Measurements from ENCODE around the gene CLUH. TPM values are rescaled to one million over a fixed set of nuclear protein-coding genes. Genes with fewer than 3 reads are reported as not detected.
A peak's percentile ranks its signal among the peaks of the same experiment; 100 is the strongest.

Gene CLUH
- total RNA-seq, 2 donors from 2014 or later: 56.9 to 93.2 TPM

DNA sequence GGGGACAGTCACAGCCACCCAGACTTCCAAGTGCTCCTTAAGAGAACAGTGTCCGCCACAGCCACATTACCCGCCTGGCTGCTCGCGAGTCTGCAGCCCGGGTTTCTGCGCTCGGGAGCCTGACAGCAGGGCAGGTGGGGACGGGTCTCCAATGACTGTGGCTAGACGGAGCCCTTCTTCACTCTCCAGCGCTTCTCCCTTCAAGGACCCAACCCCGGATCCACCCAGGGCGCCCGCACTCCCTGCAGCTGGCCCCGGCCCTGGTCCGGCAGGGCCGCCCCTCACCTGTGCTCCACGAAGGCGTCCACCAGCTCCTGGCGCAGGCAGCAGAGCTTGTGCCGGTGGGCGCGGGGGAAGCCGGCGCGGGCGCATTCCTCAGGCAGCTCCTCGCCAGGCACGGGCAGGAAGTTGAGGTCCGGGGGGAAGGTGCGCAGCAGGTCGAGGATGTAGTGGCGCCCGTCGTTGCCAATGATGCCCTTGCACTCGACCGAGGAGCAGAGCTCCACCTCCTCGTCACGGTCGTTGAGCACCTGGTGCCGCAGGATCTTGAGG, 13.9 kb downstream of the CLUH start:
- no peaks in the 10 kb centered on the region for H3K36me3 Mint-ChIP-seq
- DNase-seq (ENCODE audit: low spot score in 2 of 2) (peak in 1 of 2 donors; percentile 48), ATAC-seq (no peak)
- H3K9me3 Mint-ChIP-seq: no peaks in the 10 kb centered on the region
- no peak overlapping the region for H3K27ac Mint-ChIP-seq

DNA sequence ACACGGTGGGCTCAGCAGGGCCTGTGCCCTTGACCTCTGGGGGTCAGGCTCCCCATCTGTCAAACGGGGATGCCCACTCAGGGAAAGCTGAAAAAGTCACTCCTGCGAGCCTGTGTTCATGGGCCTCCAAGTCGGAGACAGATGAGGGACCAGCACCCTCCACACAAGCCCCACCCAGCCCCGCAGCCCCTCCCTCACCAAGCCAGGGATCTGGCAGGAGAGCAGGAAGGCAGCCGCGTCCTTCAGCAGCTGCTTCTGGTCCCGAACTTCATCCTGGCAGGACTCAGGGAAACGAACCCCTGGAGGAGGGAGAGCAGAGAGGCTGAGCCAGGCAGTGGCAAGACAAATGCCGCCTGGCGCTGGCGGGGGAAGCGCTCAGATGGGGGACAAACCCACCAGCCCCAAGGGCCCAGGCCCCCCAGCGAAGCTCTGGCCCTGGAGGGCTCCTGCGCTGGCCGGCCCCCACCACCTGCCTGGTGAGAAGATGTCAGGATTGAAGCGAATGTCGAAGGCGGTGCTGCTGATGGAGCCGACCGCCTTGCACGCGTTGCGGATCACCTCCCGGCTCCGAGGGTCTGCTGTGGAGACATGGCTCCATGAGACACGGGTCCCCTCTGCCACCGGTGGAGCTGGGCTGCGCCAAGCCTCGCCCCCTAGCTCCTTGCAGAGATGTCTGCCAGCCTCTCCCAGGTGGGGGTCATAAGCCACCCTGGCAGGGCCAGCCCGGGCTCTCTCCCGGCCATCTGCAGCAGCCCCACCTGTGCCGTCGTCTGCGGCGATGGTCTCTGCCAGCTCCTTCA, 15.4 kb downstream of the CLUH start:
- Mint-ChIP-seq H3K27ac (no peak overlapping the region), H3K9me3 (no peaks in the 10 kb centered on the region), H3K36me3 (no peaks in the 10 kb centered on the region)
- ATAC-seq (no peak), DNase-seq (ENCODE audit: low spot score in 2 of 2) (peak in 1 of 2 donors; percentile 39)

DNA sequence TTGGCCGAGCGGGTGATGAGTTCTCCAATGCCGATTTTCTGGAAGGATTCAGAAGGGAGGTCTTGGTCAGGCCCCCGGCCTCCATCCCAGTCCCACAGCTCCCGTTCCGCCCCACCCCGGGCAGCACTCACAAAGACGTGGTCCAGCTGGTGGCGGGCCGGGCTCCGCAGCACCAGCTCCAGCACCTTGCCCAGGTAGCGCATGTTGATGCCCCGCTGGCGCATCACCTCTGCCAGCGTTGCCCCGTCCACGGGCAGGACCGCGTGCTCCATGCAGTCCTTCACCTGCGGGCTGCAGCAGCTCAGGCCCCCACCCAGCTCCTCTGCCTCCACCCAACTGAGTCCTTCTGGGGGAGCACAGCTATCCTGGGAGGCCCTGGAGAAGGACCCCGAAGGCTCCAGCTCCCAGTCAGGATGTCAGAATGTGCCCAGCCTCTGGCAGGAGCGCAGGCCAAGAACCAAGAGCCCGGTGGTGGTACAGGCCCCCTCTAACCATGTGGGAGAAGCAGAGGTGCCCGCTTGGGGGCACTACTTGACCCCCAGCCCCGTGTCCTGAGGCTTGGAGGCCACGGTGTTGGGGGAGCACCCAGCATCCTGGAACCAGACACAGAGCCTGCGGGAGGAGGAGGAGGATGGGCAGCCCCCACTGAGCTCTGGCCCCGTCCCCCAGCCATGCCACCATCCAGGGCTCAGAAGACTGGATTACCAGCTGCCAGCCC, 16.2 kb downstream of the CLUH start:
- peak in 1 of 2 donors; percentile 50 for DNase-seq (ENCODE audit: low spot score in 2 of 2)
- no peak for ATAC-seq
- Mint-ChIP-seq H3K36me3 (no peaks in the 10 kb centered on the region), H3K27ac (no peak overlapping the region), H3K9me3 (no peaks in the 10 kb centered on the region)

DNA sequence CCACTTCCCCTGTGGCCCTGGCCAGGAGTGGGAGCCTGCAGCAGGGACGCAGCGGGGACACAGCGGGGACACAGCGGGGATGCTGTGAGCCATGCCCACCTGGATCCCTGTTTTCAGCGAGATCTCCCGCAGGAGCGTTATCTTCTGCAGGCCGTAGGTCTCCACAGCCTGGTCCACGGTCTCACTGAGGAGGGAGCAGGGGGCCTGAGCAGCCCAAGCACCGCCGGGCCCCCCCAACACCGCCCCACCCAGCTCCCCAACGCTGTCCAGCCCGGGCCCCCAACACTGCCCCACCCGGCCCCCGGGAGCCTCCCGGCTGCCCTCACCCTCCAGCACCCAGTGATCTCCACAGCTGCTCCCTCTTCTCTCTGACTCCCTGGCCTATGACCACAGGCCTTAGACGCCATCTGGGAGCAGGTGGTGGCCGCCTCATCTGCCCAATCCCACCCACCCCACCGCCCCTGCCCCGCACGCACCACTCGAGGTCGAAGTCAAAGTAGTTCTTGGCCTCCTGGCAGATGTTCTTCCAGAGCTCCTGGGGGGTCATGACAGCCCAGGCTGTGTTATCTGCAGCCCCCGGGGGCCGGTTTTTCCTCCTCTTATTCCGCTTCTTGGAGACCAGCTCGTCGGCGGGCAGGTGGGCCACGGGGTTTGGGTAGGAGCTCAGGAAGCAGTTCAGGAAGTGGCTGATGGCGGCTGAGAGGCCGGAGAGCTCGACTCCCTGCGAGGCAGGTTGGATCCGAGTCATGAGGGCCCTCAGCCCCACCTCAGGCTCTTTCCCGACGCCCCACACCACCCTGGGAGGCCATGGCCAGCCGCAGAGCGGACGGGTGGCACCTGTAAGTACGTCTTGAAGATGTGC, 17.0 kb downstream of the CLUH start:
- DNase-seq (ENCODE audit: low spot score in 2 of 2) (peak in 1 of 2 donors; percentile 51), ATAC-seq (peak in 1 of 2 donors; percentile 12)
- Mint-ChIP-seq H3K9me3 (no peaks in the 10 kb centered on the region), H3K36me3 (no peaks in the 10 kb centered on the region), H3K27ac (no peak overlapping the region)

DNA sequence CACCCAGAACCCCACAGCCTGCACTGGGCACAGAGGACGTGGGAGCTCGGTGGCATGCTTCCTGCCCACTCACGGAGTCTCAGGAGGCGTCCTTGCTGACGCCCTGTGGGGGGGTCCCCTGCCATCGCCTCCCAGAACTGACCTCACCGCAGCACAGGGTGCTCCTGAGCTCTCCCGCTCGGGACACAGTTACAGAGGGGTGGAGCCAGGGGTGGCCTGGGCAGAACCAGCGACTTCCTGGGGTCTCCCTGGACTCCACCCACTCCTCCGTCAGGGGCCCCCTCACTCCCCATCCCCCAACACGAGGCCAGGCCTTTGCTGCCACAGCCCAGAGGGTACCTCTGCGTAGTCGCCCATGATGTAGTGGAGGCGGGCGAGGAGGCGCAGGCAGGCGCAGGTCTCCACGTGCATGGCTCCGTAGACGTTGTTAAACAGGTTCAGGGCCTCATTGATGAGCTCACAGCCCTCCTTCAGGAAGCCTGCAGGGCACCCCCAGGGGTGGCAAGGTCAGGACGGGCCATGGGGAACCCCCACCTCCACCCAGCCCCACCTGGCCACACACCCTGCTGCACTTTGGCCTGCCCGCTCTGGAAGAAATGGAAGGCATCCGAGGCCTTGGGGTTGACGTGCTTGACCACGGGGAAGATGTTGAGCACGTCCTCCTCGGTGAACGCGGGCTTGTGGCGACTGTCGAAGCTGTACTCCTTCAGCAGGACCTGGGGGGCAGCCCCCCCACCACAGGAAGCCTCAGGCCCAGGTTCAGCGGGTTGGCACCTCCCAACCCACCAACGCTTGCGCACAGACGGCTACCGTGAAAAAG, 17.8 kb downstream of the CLUH start:
- ATAC-seq (peak; percentile 7 to 14), DNase-seq (ENCODE audit: low spot score in 2 of 2) (peak in 1 of 2 donors; percentile 52)
- Mint-ChIP-seq H3K27ac (no peak overlapping the region), H3K36me3 (no peaks in the 10 kb centered on the region), H3K9me3 (no peaks in the 10 kb centered on the region)

DNA sequence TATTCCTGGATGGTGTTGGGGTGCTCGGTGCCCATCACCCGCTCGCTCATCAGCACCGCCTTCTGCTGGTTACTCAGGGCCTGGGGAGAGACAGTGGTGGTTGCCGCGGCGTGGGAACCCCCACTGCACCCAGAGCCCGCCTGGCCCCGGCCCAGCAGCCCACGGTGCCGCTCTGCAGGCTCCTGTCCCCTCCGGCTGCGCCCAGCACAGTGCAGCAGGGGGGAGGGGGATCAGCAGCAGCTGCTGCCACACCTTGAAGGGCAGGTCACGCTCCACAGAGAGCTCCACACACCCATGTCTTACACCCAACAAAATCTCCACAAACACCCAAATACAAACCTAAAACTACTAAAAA, 18.8 kb downstream of the CLUH start:
- ATAC-seq (peak in 1 of 2 donors; percentile 2), DNase-seq (ENCODE audit: low spot score in 2 of 2) (no peak)
- H3K9me3 Mint-ChIP-seq: no peaks in the 10 kb centered on the region
- no peak overlapping the region for H3K27ac Mint-ChIP-seq
- no peaks in the 10 kb centered on the region for H3K36me3 Mint-ChIP-seq

DNA sequence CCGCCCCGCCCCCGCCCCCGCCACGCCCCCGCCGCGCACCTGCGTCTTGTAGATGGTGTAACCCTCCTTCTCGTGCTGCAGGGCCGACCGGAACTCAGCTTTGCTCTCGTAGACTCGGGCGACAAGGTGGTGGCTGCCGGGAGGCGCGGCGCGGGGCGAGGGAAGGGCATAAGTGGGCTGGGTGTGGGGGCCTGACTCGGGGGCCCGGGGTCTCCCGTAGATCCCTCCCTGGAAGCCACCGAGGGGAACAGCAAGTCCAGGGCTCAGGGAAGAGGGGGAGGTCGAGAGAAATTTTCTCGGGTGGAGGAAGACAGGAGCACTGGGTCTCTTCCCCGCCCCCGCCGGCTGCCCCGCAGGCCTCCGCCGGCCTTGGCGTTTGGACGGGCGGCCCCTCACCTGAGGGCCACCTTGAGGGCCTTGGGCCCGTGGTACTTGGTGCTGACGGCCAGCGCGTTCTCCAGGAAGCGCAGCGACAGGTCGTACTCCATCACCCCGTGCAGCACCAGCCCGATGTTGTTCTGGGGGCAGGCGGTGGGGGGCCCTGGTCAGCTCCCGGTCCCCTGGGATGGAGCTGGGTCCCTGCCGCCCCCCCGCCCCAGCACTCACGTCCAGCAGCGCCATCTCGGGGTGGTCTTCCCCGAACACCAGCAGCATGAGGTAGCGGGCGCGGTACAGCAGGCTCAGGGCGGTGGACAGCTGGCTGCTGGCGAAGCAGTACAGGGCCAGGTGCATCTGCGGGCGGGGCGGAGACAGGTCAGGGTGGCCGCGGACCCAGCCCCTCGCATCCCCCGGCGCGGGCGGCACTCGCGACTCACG, 19.4 kb downstream of the CLUH start:
- H3K36me3 Mint-ChIP-seq: no peaks in the 10 kb centered on the region
- no peaks in the 10 kb centered on the region for H3K9me3 Mint-ChIP-seq
- peak in 1 of 2 donors; percentile 54 for DNase-seq (ENCODE audit: low spot score in 2 of 2)
- H3K27ac Mint-ChIP-seq: no peak overlapping the region
- peak in 1 of 2 donors; percentile 2 for ATAC-seq

DNA sequence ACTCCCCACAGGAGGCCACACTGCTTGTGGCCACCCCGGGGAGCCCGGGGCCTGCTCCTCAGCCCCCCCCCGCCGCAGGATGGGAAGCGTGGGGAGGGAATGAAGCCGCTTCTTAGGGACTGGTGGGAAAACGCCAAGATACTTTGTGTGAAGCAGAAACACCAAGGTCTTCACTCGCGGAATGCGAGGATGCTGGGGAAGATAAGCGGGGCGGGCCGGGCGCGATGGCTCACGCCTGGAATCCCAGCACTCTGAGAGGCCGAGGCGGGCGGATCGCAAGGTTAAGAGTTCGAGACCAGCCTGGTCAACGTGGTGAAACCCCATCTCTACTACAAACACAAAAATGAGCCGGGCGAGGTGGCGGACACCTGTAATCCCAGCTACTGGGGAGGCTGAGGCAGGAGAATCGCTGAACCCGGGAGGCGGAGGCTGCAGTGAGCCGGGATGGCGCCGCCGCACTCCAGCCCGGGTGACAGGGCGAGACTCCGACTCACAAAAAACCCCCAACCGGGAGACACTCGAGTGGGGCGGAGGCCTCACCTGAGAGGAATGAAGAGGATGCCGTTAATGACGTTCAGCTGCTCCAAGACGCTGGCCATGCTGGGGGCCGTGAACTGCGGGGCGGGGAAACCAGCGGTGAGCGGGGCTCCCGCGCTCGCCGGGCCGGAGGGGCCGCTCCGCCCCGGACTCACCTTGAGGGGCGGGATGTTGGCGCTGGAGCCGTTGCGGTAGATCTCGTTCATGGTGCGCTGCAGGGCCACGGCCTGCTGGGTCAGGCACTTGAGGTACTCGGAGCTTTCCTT, 20.3 kb downstream of the CLUH start:
- DNase-seq (ENCODE audit: low spot score in 2 of 2) (peak in 1 of 2 donors; percentile 47), ATAC-seq (no peak)
- Mint-ChIP-seq H3K36me3 (no peaks in the 10 kb centered on the region), H3K9me3 (no peaks in the 10 kb centered on the region), H3K27ac (peak overlapping the region in 1 of 2 donors; percentile 44)

DNA sequence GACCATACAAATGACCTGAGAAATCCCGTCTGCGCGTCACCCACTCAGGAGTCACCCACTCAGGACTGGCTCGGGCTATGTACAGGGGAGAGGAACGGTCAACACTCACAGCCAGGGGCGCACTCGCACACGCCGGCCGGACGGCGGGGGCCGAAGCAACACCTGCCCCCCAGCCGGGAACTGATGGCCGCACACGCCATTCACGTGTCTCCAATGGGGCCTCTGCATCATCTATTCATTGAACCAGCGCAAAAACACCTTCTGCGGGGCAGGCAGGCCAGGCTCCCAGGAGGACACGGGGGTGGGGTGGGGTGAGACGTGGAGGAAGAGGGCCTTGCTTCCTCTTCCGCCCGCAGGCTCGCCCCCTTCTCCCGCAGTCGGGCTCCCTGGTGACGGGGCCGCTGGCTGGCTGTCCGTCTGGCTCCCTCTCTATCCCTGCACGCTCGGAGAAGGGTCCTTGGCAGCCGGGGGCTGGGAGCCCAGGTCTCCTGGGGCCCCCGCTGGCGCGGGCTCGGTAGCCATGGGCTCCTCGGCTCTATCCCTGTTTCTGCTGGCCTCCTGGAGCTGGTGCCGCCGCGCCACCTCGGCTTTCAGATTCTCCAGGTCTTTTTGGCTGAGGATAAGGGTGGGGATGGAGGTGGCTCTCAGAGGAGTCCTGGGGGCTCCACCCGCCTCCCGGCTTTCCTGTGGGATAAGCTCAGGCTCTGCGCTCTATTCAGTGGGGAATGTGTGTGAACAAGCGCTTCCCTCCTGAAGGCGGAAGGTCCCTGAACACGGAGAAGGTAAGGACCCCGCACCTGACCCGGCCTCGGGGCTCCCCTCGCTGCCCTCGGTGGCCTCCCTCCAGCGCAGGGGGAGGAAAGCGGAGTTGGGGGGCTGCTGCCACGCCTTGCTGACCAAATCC, 21.1 kb downstream of the CLUH start:
- H3K9me3 Mint-ChIP-seq: no peaks in the 10 kb centered on the region
- ATAC-seq (no peak), DNase-seq (ENCODE audit: low spot score in 2 of 2) (peak in 1 of 2 donors; percentile 45)
- no peaks in the 10 kb centered on the region for H3K36me3 Mint-ChIP-seq
- H3K27ac Mint-ChIP-seq: peak overlapping the region in 1 of 2 donors; percentile 44

DNA sequence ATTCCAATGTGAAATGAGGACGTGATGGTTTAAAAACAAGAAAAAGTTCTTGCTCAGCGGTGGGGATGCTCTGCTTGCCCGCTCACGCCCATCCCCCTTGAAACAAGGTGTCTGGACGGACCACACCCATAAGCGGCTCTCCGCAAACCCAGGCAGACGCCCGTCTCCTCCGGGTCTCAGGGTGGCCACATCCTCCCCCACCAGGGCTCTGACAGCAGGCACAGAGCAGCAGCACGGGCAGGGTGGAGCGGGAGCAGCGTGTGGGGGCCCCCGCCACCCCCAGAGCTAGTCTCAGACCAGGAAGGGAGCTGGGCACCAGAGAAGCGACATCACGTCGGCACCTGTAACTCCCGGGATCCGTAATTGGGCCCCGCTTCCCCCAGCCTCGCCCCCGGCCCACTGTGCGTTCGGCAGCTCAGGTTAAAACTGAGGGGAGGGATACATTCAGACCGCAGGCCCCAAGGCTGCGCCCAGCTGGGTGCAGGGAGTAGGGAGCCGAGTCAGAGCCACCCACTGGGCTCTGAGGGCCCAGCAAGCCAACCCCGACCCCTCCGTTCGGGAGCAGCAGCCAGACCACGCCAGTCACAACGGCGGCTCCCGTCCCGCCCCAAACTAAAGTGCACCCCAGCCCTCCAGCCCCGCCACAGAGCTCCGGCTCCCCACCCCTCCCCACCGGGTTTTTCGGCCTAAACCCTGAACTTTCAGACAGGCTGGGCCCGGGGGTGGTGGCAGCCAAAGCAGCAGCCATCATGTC, 22.0 kb downstream of the CLUH start:
- Mint-ChIP-seq H3K9me3 (no peaks in the 10 kb centered on the region), H3K36me3 (no peaks in the 10 kb centered on the region), H3K27ac (peak overlapping the region in 1 of 2 donors; percentile 87)
- peak in 1 of 2 donors; percentile 11 for ATAC-seq
- DNase-seq (ENCODE audit: low spot score in 2 of 2): peak in 1 of 2 donors; percentile 53

DNA sequence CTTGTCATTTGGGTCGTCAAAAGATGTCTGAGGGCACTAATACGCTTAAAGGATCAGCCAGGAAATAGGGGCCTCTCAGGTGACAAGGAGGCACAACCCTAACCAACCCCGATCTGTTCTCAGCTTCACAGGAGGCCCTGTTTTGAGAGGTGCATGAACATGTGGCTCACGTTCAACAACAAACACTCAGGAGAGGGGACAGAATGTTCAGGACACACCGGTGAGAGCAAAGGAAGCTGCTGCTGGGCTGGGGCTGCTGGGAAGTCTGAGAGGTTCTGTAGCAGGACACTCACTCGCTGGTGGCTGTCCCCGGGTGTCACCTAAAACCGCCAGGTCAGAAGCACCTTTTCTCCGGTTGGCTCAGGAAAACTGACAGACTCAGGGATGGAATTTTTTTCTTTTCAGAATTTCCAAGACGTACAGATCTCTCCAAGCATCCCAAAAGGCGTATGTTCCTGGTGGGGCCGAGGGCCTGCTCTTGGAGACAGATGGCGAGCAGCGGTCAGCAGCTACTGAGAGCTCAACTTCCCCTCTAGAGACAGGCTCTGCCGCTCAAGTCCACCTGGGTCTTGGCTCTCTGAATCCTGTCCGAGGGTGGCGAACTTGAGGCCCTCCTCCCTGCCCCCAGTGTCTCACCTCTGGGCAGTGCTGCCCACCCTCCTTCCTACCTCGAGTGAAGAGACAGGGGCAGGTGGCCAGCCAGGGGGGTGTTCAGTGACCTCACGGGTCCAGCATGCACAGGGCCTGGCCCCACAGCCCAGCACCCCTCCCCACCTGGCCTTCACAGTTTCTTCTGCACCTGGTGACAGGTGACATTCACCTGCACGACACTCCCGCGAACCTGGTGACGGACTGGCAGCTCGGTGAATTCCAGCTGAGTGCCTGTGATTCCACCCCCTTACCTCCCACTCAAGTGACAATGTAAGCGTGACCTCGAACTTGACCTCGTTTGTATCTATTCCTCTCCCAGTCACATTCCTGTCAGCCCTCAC, 22.9 kb downstream of the CLUH start:
- no peaks in the 10 kb centered on the region for H3K36me3 Mint-ChIP-seq
- peak overlapping the region; percentile 54 to 87 for H3K27ac Mint-ChIP-seq
- H3K9me3 Mint-ChIP-seq: no peaks in the 10 kb centered on the region
- ATAC-seq (peak in 1 of 2 donors; percentile 13), DNase-seq (ENCODE audit: low spot score in 2 of 2) (peak in 1 of 2 donors; percentile 47)

DNA sequence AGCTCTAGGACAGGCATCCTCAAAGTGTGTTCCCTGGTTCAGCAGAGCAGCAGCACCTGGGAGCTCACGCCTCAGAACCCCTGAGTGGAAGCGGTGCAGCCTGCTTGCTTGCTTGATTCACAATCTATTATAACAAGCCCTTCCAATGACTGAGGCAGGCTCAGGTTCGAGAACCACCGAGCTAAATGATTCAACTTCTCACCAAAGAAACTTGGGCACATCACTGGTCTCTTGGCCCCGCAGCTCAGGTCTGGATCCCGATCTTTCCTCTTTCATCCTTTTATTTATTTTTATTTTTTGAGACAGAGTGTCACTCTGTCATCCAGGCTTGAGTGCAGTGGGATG, 24.5 kb downstream of the CLUH start:
- H3K27ac Mint-ChIP-seq: peak overlapping the region in 1 of 2 donors; percentile 82
- peak in 1 of 2 donors; percentile 25 for DNase-seq (ENCODE audit: low spot score in 2 of 2)
- H3K9me3 Mint-ChIP-seq: no peaks in the 10 kb centered on the region
- ATAC-seq: no peak
- H3K36me3 Mint-ChIP-seq: no peaks in the 10 kb centered on the region
